Measurements from ENCODE around the gene CARS2. TPM values are rescaled to one million over a fixed set of nuclear protein-coding genes. Genes with fewer than 3 reads are reported as not detected.

Gene CARS2
- total RNA-seq, 1 experiment from 2014 or later = 52.9 TPM

DNA sequence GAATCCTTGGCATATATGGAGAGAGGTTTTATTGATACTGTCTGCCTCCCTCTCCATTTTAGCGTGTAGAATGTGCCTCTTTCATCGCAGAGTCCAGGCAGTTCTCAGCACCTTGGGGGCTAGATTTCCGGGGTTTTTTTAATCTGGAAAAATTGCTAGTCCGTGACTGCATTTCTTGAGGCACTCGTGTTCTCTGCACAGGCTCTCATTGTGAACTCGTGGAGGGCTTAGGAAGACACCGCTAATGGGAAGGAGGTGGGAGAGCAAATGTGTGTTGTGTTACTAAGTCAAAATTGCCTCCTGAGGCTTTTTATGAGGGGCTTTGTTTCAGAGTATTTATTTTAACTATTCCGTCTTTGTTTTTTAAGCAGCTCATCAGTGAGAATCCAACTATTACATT is 17.7 kb upstream of the CARS2 start:
- no peak overlapping the region for H3K27ac ChIP-seq (ENCODE audit: low read depth, low read length)
- no peaks in the 10 kb centered on the region for H4K20me1 ChIP-seq (ENCODE audit: insufficient read depth)
- H3K9ac ChIP-seq (ENCODE audit: low read length) = no peak overlapping the region
- no peak overlapping the region for H3K4me2 ChIP-seq (ENCODE audit: low read length)
- H3K9me2 ChIP-seq (ENCODE audit: insufficient read depth) = no peaks in the 10 kb centered on the region
- RAD21 ChIA-PET (ENCODE audit: low non-redundant PET in 1 of 2, low total read pairs in 2 of 2, uncharacterized antibody in 2 of 2, unreplicated experiment in 2 of 2) = no interaction called here
- peaks cover 12 to 15% of the 10 kb centered on the region in 2 experiments; a peak in 3 of 4 replicates for H3K36me3 ChIP-seq (ENCODE audit: control insufficient read depth in 1 of 2, insufficient read depth in 2 of 2, low read length in 2 of 2)
- no TSS peak for BruUV-seq (replicated peaks)
- DNase-seq (ENCODE audit: low read depth, low spot score) (no peak), ATAC-seq (no peak)
- H3K4me1 ChIP-seq (ENCODE audit: control insufficient read depth in 1 of 2, insufficient read depth in 2 of 2, low read length in 2 of 2) = no peaks in the 10 kb centered on the region
- no peak overlapping the region for H3K4me3 ChIP-seq (replicated peaks in 1 of 2; ENCODE audit: low read depth in 1 of 2, low read length in 2 of 2)
- H2AFZ ChIP-seq (ENCODE audit: low read depth, low read length, poor library complexity, severe bottlenecking) = no peak overlapping the region
- no peaks in the 10 kb centered on the region for H3K9me3 ChIP-seq (ENCODE audit: control insufficient read depth in 1 of 2, insufficient read depth in 1 of 2, low read depth in 1 of 2, low read length in 2 of 2)
- no peaks in the 10 kb centered on the region for H3K27me3 ChIP-seq (ENCODE audit: insufficient read depth, low read length)
- peaks cover 29% of the 10 kb centered on the region for H3K79me2 ChIP-seq (ENCODE audit: insufficient read depth, low read length)
- POLR2A ChIA-PET = interaction anchor here (2.8 kb wide), 1 partner anchor 11 kb away, joined by 13 read pairs; no protein-coding TSS in a partner anchor
- intact Hi-C loops (cut with micrococcal nuclease) = no loop called here
- TF ChIP-seq YY1 (IDR thresholded peaks at IDR 0.05; ENCODE audit: extremely low read depth, insufficient replicate concordance, low read depth, low read length) (no peak), ELF1 (IDR thresholded peaks at IDR 0.05; ENCODE audit: borderline replicate concordance, low read depth) (no peak), SP1 (IDR thresholded peaks at IDR 0.05; ENCODE audit: low read depth) (no peak)
- TF ChIP-seq, protein P1, sequence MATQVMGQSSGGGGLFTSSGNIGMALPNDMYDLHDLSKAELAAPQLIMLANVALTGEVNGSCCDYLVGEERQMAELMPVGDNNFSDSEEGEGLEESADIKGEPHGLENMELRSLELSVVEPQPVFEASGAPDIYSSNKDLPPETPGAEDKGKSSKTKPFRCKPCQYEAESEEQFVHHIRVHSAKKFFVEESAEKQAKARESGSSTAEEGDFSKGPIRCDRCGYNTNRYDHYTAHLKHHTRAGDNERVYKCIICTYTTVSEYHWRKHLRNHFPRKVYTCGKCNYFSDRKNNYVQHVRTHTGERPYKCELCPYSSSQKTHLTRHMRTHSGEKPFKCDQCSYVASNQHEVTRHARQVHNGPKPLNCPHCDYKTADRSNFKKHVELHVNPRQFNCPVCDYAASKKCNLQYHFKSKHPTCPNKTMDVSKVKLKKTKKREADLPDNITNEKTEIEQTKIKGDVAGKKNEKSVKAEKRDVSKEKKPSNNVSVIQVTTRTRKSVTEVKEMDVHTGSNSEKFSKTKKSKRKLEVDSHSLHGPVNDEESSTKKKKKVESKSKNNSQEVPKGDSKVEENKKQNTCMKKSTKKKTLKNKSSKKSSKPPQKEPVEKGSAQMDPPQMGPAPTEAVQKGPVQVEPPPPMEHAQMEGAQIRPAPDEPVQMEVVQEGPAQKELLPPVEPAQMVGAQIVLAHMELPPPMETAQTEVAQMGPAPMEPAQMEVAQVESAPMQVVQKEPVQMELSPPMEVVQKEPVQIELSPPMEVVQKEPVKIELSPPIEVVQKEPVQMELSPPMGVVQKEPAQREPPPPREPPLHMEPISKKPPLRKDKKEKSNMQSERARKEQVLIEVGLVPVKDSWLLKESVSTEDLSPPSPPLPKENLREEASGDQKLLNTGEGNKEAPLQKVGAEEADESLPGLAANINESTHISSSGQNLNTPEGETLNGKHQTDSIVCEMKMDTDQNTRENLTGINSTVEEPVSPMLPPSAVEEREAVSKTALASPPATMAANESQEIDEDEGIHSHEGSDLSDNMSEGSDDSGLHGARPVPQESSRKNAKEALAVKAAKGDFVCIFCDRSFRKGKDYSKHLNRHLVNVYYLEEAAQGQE (IDR thresholded peaks at IDR 0.05; ENCODE audit: low read depth) = no peak
- TF ChIP-seq, protein P2, sequence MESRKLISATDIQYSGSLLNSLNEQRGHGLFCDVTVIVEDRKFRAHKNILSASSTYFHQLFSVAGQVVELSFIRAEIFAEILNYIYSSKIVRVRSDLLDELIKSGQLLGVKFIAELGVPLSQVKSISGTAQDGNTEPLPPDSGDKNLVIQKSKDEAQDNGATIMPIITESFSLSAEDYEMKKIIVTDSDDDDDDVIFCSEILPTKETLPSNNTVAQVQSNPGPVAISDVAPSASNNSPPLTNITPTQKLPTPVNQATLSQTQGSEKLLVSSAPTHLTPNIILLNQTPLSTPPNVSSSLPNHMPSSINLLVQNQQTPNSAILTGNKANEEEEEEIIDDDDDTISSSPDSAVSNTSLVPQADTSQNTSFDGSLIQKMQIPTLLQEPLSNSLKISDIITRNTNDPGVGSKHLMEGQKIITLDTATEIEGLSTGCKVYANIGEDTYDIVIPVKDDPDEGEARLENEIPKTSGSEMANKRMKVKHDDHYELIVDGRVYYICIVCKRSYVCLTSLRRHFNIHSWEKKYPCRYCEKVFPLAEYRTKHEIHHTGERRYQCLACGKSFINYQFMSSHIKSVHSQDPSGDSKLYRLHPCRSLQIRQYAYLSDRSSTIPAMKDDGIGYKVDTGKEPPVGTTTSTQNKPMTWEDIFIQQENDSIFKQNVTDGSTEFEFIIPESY (IDR thresholded peaks at IDR 0.05; ENCODE audit: extremely low read depth, insufficient replicate concordance, low read length) = no peak
- CTCF ChIA-PET = no interaction called here

Measured in HCT116 (cell line).